Activated T-helper 17 cell treated with anti-CD3 and anti-CD28 coated beads, Interleukin-2, amount 50 U/mL, for 72 hours (primary cell): Measurements from ENCODE around the gene SCN8A. TPM values are rescaled to one million over a fixed set of nuclear protein-coding genes. Genes with fewer than 3 reads are reported as not detected.

ENCODE experiments used
- ATAC-seq: fragments of 150-1000 bp; cut with Tn5 transposase; replicated peaks from 2 replicates; pipeline ENCODE4 v1.10.0; 2021; ENCODE audit warnings: mild to moderate bottlenecking, moderate library complexity
- H3K27ac Mint-ChIP-seq: one replicate; pipeline ENCODE4 v1.8.0; 2022; ENCODE audit warnings: mixed read lengths
- H3K27me3 Mint-ChIP-seq: one replicate; pipeline ENCODE4 v1.8.0; 2022; ENCODE audit warnings: mixed read lengths
- H3K36me3 Mint-ChIP-seq: one replicate; pipeline ENCODE4 v1.8.0; 2022; ENCODE audit warnings: low read depth, mild to moderate bottlenecking, mixed read lengths
- H3K4me1 Mint-ChIP-seq: one replicate; pipeline ENCODE4 v1.8.0; 2022; ENCODE audit warnings: mixed read lengths
- H3K4me3 Mint-ChIP-seq: one replicate; pipeline ENCODE4 v1.8.0; 2022; ENCODE audit warnings: mild to moderate bottlenecking, mixed read lengths
- H3K9me3 Mint-ChIP-seq: one replicate; pipeline ENCODE4 v1.8.0; 2022; ENCODE audit warnings: mixed read lengths
- total RNA-seq, 2 donors: library from RNA; stranded (reverse); gene quantifications; one replicate each; pipeline ENCODE4 v1.2.3, GENCODE V29; 2022

Gene SCN8A
- total RNA-seq, 2 donors from 2014 or later, result 0.73 to 1.2 TPM

DNA sequence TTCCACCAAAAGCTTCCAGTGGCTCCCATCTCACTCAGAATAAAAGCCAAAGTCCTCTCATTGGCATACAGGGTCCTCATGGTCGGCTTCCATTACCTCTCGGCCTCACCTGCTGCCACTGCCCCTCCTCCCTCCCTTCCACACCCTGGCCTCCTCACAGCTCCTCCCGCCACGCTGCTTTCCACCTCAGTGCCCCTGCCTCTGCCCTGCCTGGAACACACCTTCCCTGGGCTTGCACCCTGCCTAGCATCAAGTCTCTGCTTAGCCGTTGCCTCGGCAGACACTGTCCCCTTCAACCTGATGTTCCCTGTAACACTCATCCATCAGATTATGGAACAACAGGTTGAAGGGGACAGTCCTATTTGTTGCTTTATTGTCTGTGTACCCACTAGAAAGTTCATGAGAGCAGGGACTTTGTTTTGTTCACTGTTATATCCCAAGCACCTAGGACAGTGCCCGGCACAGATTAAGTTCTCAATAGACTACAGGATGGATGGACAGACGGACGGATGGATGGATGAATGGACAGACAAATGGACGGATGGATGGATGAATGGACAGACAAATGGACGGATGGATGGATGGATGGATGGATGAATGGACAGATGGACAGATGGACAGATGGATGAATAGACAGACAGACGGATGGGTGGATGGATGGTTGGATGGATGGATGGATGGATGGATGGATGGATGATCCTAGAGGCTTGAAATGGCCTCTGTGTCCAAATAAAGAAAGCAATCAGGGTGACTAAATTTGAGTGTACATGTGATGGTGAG is 242.6 kb downstream of the SCN8A start:
- peak overlapping the region; percentile 1 for H3K4me3 Mint-ChIP-seq
- no peaks in the 10 kb centered on the region for H3K36me3 Mint-ChIP-seq
- H3K27ac Mint-ChIP-seq, result no peak overlapping the region
- no peak for ATAC-seq
- peaks cover 26% of the 10 kb centered on the region for H3K27me3 Mint-ChIP-seq
- no peaks in the 10 kb centered on the region for H3K9me3 Mint-ChIP-seq
- H3K4me1 Mint-ChIP-seq, result peaks cover 14% of the 10 kb centered on the region

DNA sequence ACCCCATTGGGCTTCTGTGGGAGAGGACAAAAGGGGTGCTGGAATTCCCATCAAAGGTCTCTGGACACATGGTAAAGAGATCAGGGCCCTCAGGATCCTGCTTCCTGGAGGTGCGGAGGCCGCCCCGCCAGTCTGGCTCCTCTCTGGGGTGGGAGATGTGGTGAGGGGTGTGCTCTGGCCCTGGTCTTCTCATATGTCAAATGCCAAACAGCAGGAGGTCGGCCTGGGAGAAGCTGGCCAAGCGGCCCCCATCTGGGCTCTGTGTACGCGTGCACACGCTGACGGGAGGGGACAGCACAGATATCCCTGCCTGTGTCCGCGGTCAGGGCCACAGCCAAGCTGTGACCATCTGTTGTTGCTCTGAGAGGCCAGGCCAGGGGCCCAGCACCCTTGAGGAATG is 243.4 kb downstream of the SCN8A start:
- H3K36me3 Mint-ChIP-seq, result no peaks in the 10 kb centered on the region
- peaks cover 14% of the 10 kb centered on the region for H3K4me1 Mint-ChIP-seq
- H3K27me3 Mint-ChIP-seq, result peaks cover 31% of the 10 kb centered on the region
- no peak for ATAC-seq
- H3K4me3 Mint-ChIP-seq, result no peak overlapping the region
- H3K27ac Mint-ChIP-seq, result no peak overlapping the region
- H3K9me3 Mint-ChIP-seq, result no peaks in the 10 kb centered on the region

DNA sequence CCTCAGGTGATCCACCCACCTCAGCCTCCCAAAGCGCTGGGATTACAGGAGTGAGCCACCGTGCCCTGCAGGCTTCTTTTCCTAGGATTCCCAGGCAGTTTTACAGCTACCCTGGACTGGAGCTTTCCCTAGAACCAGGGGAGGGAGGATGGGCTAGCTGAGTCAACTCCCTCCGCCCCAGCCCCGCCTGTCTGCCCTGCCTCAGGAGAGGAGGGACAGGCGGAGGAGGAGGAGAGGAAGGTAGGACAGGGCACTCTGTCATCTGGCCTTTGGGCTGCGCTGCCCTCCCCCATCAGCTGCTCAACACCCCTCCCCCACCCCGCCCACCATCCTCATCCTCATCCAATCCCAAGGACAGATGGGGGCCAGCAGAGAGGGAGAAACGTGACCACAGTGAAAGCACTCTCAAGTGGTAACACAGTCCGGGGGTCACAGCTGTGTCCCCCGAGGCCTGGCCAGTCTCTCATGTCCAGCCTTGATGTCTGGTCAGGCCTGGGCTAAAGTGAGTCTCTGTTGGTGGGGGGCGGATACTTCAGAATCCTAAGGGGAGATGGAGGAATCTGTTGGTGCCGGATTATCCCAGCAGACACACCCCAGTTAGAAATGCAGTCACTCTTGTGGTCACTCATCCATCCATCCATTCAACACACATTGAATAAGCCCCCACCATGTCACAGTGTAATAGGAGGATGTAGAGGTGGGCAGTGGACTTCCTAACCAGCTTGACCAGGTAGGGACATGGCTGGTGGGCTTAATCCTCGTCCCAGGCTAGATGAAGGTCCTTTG is 245.2 kb downstream of the SCN8A start:
- Mint-ChIP-seq H3K27ac (no peak overlapping the region), H3K4me3 (no peak overlapping the region), H3K27me3 (peaks cover 32% of the 10 kb centered on the region), H3K4me1 (peaks cover 14% of the 10 kb centered on the region), H3K9me3 (no peaks in the 10 kb centered on the region), H3K36me3 (no peaks in the 10 kb centered on the region)
- ATAC-seq, result no peak

DNA sequence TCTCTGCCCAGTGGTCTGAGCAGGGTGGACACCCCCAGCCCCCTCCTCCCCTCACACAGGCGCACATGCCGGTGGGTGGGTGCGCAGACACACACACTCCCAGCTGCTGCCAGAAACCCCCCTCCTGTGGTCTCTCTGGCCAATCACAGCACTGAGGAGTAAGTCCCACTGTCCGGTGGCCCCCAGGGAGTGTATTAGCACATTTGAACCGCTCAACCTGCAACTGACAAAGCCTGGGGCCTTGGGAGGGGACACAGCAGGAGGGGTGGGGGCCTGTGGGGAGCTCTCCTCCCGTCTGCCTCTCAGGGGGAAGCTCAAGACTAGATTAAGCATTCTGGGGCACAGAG is 245.8 kb downstream of the SCN8A start:
- no peak for ATAC-seq
- Mint-ChIP-seq H3K4me3 (no peak overlapping the region), H3K4me1 (peaks cover 14% of the 10 kb centered on the region), H3K36me3 (no peaks in the 10 kb centered on the region), H3K9me3 (no peaks in the 10 kb centered on the region), H3K27ac (no peak overlapping the region), H3K27me3 (peaks cover 32% of the 10 kb centered on the region)

DNA sequence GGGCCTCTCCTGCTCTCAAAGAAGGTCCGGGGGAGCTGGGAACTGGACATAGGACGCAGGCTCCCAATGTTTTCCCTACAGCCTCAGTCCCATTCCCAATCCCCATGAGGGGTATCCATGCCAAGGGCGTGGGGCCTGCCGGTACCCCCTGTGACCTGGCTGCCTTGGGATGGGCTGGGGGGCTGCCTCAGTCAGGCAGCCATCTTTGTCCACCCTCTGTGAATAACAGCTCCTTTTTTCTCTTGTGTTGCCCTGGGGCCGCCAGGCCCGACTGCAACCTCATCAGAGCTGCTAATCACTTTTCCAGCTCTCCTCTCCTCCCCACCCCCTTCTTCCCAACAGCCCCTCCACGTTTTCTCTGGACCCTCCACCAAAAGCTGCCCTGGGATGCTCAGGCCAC is 246.3 kb downstream of the SCN8A start:
- Mint-ChIP-seq H3K4me3 (no peak overlapping the region), H3K36me3 (no peaks in the 10 kb centered on the region), H3K27me3 (peaks cover 33% of the 10 kb centered on the region), H3K27ac (peak overlapping the region; percentile 72), H3K9me3 (no peaks in the 10 kb centered on the region), H3K4me1 (peaks cover 14% of the 10 kb centered on the region)
- ATAC-seq, result no peak

DNA sequence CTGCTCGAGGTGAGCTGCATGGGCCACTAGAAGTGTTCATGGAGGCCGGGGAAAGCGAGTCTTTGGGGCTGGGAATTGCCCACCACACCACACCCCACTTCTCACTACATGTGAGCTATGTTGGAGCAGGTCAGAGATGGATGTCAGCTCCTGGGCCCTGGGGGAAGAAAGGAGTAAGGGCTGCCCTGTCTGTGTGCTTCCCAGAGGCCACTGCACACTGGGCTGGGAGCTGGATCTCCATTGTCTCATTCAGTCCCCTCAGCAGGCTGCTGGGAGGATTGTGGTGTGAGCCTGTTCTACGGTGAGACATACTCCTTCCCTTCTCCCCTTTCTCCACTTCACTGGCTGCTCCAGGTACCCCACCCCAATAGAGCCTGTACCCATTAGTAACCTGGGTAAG is 247.0 kb downstream of the SCN8A start:
- Mint-ChIP-seq H3K4me1 (peaks cover 6% of the 10 kb centered on the region), H3K27ac (peak overlapping the region; percentile 72), H3K4me3 (no peak overlapping the region), H3K27me3 (peaks cover 27% of the 10 kb centered on the region), H3K36me3 (no peaks in the 10 kb centered on the region), H3K9me3 (no peaks in the 10 kb centered on the region)
- no peak for ATAC-seq

DNA sequence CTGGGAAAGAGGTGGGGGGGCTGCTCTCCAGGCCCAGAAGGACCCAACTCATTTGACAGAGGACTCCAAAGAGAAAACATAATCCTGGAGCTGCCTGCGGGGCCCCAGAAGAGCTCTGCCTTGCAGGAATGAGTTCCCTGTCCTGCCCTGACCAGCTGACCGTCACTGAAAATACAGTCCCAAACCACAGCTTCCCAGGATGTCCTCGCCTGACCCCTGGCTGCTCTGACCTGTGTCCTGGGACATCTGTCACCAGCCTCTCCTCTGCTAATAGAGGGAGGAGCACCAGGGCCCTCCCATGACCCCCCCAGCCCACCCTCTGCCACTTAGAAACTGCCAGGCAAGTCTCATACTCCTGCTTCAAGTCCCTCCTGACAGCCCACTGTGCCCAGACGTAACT is 247.7 kb downstream of the SCN8A start:
- Mint-ChIP-seq H3K9me3 (no peaks in the 10 kb centered on the region), H3K36me3 (no peaks in the 10 kb centered on the region), H3K27ac (no peak overlapping the region), H3K27me3 (peaks cover 24% of the 10 kb centered on the region), H3K4me1 (peaks cover 3% of the 10 kb centered on the region), H3K4me3 (no peak overlapping the region)
- ATAC-seq, result no peak

DNA sequence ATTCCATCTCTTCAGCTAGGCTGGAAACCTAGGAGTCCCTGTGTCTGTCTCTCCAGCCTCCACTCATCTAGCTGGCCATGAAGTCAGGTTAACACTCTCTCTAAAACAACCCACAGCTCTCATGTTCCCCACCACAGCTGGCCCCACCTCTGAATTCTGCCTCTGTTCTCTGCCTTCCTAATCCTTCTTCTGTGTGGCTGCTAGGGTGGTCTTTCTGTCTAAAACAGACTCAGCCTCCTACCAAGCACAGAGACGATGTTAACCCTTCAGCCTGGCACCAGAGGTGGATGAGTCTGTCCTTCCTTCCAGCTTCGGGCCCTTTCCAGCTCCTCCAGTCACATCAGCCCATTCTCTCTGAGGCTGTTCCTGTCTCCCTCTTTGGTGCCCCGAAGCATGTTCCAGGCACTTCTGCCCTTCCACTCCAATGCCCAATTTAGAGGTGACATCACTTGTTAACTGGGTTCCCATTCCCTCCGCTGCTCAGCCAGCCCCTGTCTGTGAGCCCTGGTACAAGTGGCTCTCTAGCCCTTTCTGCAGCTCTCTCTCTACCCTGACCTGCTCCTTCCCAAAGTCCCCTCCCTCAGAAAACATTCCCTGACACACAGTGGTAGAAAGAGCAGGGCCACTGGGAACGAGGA is 248.4 kb downstream of the SCN8A start:
- H3K4me1 Mint-ChIP-seq, result peaks cover 3% of the 10 kb centered on the region
- no peak overlapping the region for H3K4me3 Mint-ChIP-seq
- no peaks in the 10 kb centered on the region for H3K36me3 Mint-ChIP-seq

DNA sequence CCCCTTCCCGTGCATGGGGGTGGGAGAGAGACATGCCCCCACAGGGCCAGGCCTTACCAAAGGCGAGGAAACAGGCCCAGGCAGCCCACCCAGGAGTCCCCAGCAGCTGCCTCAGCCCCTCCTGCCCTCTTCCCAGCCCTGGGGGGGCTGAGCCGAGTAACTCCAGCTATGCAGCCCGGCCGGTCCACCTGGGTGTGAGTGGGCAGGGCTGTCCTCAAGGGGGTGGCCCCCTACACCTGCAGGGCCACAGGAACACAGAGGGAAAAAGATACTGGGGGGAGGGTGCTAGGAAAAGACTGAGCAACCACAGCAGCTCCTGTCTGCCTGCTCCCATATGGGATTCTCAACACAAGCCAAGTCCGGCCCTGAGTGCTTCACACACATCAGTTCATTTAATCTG is 249.9 kb downstream of the SCN8A start:
- no peak overlapping the region for H3K4me3 Mint-ChIP-seq
- H3K27ac Mint-ChIP-seq, result no peak overlapping the region
- peaks cover 4% of the 10 kb centered on the region for H3K4me1 Mint-ChIP-seq
- H3K36me3 Mint-ChIP-seq, result no peaks in the 10 kb centered on the region
- H3K27me3 Mint-ChIP-seq, result peaks cover 34% of the 10 kb centered on the region
- H3K9me3 Mint-ChIP-seq, result no peaks in the 10 kb centered on the region
- no peak for ATAC-seq

More for the DNA sequence above, 248.4 kb downstream of the SCN8A start:
- H3K27me3 Mint-ChIP-seq, result peaks cover 27% of the 10 kb centered on the region
- H3K27ac Mint-ChIP-seq, result no peak overlapping the region
- H3K9me3 Mint-ChIP-seq, result no peaks in the 10 kb centered on the region
- no peak for ATAC-seq

DNA sequence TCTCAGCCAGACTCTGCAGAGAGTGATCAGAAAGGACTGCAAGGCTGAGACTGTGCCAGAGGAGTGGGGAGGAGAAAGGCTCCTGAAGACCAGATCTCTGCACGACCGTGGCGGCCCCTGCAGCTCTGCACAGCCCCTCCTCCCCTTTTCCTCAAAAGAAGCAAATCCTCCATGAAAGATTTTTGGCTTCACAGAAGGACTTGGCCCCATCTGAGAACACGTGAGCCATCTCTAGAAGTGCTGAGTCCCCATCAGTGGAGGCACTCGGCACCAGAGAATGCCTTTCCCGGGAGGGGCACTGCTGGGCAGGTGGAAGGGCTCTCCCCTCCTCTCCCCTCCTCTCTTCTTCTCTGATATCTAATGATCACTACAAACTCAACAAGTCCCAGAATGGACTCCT is 250.7 kb downstream of the SCN8A start:
- Mint-ChIP-seq H3K27ac (no peak overlapping the region), H3K36me3 (no peaks in the 10 kb centered on the region), H3K27me3 (peaks cover 40% of the 10 kb centered on the region), H3K4me3 (no peak overlapping the region), H3K4me1 (peaks cover 8% of the 10 kb centered on the region), H3K9me3 (no peaks in the 10 kb centered on the region)
- ATAC-seq, result no peak

DNA sequence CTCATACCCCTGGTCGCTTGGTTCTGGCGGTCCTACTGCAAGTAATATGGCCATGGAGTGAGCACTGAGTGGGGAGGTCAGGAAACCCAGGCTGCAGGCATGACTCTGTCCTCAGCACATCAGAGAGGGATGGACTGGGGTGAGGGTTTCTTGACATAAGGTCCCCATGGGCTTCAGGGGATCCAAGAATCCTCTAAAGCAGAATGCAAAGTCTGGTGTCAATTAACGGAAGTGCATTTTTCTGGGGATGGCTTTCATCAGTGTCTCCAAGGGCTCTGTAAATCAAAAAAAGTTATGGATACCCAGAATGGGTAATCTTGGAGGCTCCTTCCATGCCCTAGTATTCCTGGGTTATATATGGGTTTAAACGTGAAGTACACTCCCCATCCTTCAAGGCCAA is 253.8 kb downstream of the SCN8A start:
- no peaks in the 10 kb centered on the region for H3K9me3 Mint-ChIP-seq
- no peaks in the 10 kb centered on the region for H3K36me3 Mint-ChIP-seq
- H3K27me3 Mint-ChIP-seq, result peaks cover 27% of the 10 kb centered on the region
- no peak overlapping the region for H3K4me3 Mint-ChIP-seq
- peaks cover 5% of the 10 kb centered on the region for H3K4me1 Mint-ChIP-seq
- ATAC-seq, result no peak
- H3K27ac Mint-ChIP-seq, result no peak overlapping the region

DNA sequence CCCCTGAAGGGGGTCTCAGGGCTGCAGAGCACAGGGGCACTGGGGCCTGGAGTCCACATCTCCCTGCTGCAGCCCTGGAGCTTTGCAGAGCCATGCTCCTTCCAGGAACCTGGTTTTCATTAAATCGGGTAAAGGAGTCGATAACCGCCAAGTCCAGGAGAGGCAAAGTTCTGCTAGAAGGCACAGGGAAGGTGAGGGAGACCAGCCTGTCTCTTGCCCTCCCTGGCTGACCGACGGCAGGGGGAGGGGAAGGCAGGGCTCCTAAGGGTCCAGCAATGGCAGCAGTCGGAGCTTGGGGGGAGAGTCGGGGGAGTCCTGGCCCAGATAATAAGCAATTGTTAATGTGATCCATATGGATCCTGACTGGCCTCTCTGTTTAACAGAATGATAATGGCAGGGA is 254.4 kb downstream of the SCN8A start:
- Mint-ChIP-seq H3K4me1 (peaks cover 5% of the 10 kb centered on the region), H3K4me3 (no peak overlapping the region), H3K27ac (no peak overlapping the region), H3K27me3 (peaks cover 26% of the 10 kb centered on the region), H3K9me3 (no peaks in the 10 kb centered on the region), H3K36me3 (no peaks in the 10 kb centered on the region)
- ATAC-seq, result no peak

DNA sequence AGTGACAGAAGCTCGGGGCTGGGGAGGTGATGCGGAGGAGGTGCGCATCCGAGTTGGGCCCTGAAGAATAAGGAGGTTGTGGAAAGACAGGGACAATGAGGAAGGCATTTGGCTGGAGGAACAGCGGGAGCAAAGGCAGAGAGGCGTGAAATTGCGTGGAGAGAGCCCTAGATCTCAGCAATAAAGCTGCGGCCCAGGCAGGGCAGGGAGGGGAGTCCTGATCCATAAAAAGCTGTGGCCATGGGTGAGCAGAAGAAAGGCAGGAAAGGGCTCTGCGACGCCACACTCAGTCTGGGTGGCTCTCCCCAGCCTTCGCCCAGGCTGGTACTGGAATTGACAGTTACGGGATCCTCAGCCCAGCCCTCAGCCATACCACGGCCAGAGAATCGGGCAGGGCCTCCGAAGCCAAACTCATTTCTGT is 255.2 kb downstream of the SCN8A start:
- H3K27ac Mint-ChIP-seq, result no peak overlapping the region
- peak overlapping the region; percentile 59 for H3K4me3 Mint-ChIP-seq
- peaks cover 5% of the 10 kb centered on the region for H3K4me1 Mint-ChIP-seq
- H3K27me3 Mint-ChIP-seq, result peaks cover 26% of the 10 kb centered on the region
- H3K9me3 Mint-ChIP-seq, result no peaks in the 10 kb centered on the region
- ATAC-seq, result no peak
- no peaks in the 10 kb centered on the region for H3K36me3 Mint-ChIP-seq

DNA sequence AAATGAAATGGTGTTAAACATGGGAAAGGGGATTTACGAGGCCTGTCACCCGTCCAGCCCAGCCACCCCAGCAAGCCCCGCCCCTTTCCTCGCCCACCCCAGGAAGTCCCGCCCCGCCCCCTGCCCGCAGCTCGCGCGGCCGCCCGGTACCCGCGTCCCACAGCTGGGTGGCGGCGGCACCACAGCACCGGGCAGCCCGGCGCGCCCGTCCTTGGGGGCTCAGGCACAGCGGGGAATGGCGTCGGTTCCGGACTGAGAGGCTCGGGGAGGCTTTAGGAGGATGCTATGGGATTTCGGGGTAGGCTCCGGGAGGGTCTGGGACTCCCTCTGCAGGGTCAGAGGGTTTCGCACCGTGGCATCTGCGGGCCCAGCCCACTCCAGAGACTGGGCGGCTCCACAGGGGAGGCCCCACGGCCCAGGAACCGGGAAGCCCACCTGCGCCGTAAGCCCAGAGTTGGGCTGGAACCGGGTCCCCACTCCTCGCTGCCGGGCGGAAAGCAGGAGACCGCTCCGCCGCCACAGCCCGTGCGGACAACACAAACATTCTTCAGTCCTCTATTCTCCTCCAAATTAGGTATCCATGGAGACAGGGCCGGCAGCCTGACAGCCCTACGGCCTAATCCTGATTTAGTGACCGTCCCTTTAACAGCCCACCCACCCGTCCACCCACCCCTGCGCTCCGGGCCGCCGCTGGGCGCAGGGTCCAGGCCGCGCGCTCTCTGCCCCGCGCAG is 256.0 kb downstream of the SCN8A start:
- peak; percentile 63 for ATAC-seq
- H3K9me3 Mint-ChIP-seq, result no peaks in the 10 kb centered on the region
- H3K27me3 Mint-ChIP-seq, result peaks cover 23% of the 10 kb centered on the region
- H3K36me3 Mint-ChIP-seq, result no peaks in the 10 kb centered on the region
- H3K4me3 Mint-ChIP-seq, result peak overlapping the region; percentile 59
- peaks cover 8% of the 10 kb centered on the region for H3K4me1 Mint-ChIP-seq
- no peak overlapping the region for H3K27ac Mint-ChIP-seq
